OCI-LY1 (cell line): Measurements from ENCODE around the gene ZNF529.

Experiments used
- CTCF ChIP-seq: fragments of 200-600 bp; sonication (generic), shearing (Covaris generic); IDR thresholded peaks from 2 replicates; pipeline ENCODE4 v1.5.1; 2017; ENCODE audit warnings: mild to moderate bottlenecking, antibody characterized with exemption, low read length, moderate library complexity, mixed read lengths
- EZH2 ChIP-seq: fragments of 200-600 bp; sonication (generic), shearing (Covaris generic); IDR thresholded peaks from 2 replicates; pipeline ENCODE4 v1.8.0; 2017; ENCODE audit warnings: borderline replicate concordance, mixed run types, mild to moderate bottlenecking, antibody characterized with exemption, low read length, moderate library complexity, mixed read lengths

GRCh38 chr19:36497001-36497400, 76.1 kb downstream of the ZNF529 start:
- TF ChIP-seq CTCF (no peak), EZH2 (no peak)
